ENCODE results near the gene COX8A.

Gene COX8A

GRCh38 chr11:63978551-63979239 lies 4.3 kb downstream of the COX8A start:
- Mint-ChIP-seq H3K27ac (peak overlapping the region in 1 of 3 experiments; percentile 35), H3K4me1 (peaks cover 26% of the 10 kb centered on the region), H3K9me3 (no peaks in the 10 kb centered on the region), H3K36me3 (ENCODE audit: low read depth) (peaks cover 8% of the 10 kb centered on the region), H3K27me3 (ENCODE audit: low read depth) (no peaks in the 10 kb centered on the region), H3K4me3 (peak overlapping the region; percentile 44 to 81 (median 46))
- TF ChIP-seq CTCF (IDR thresholded peaks at IDR 0.05; ENCODE audit: unreplicated experiment in 3 of 3), result no peak

GRCh38 chr11:63979426-63979825 lies 5.0 kb downstream of the COX8A start:
- TF ChIP-seq CTCF (IDR thresholded peaks at IDR 0.05; ENCODE audit: unreplicated experiment in 3 of 3), result no peak
- no peak overlapping the region for H3K4me3 Mint-ChIP-seq
- peaks cover 8% of the 10 kb centered on the region for H3K36me3 Mint-ChIP-seq (ENCODE audit: low read depth)
- H3K27me3 Mint-ChIP-seq (ENCODE audit: low read depth), result no peaks in the 10 kb centered on the region
- no peaks in the 10 kb centered on the region for H3K9me3 Mint-ChIP-seq
- H3K4me1 Mint-ChIP-seq, result peaks cover 21% of the 10 kb centered on the region
- no peak overlapping the region for H3K27ac Mint-ChIP-seq

GRCh38 chr11:63985812-63986155 lies 11.4 kb downstream of the COX8A start:
- peaks cover 20% of the 10 kb centered on the region for H3K4me1 Mint-ChIP-seq
- H3K9me3 Mint-ChIP-seq, result no peaks in the 10 kb centered on the region
- H3K36me3 Mint-ChIP-seq (ENCODE audit: low read depth), result peaks cover 18% of the 10 kb centered on the region
- H3K4me3 Mint-ChIP-seq, result peak overlapping the region; percentile 97 to 100 (median 99)
- H3K27me3 Mint-ChIP-seq (ENCODE audit: low read depth), result no peaks in the 10 kb centered on the region
- TF ChIP-seq CTCF (IDR thresholded peaks at IDR 0.05; ENCODE audit: unreplicated experiment in 3 of 3), result no peak
- peak overlapping the region; percentile 86 to 97 (median 95) for H3K27ac Mint-ChIP-seq

DNA sequence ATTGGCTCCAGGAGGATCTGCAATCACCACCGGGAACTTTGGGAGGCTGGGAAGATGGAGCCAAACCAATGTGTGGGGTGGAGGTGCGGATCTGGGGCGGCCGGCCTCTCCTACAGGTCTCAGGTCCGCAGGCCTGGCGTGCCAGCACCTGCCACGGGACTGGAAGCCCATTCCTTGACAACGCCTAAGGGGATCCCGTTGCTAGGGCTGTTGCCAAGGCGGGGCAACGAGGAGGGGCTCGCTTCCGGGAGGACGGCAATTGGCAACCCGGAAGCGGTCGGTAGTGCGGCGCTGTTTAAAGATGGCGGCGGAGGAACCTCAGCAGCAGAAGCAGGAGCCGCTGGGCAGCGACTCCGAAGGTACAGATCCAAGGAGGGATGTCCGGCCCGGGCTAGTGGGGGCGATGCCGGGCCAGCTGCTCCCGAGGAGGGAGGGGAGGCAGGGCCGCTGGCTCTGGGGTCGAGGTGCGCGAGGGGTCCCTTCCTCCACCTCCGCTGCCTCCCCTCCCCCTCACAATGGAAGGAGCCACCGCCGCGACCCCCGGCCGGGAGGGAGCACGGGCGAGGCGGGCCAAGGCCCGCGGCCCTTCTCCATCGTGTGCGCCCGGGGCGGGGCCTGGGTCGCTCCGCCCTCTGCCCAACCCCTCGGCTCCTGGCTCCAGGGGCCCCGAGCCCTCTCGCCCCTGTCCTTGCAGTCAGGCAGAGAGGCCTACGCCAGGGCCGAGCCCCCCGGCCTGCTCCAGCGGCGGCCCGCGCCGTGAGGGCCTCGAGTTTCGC lies 11.9 kb downstream of the COX8A start, which contains the start of gene OTUB1:
OTUB1 (plus strand) TSS at position 283 of the 776 bp plus-strand sequence; CDS start at position 302, 19 bp downstream.
- Mint-ChIP-seq H3K27me3 (ENCODE audit: low read depth) (no peaks in the 10 kb centered on the region), H3K27ac (peak within 1 kb of the TSS; percentile 86 to 97 (median 95)), H3K4me3 (peak within 1 kb of the TSS; percentile 97 to 100 (median 99)), H3K9me3 (no peaks in the 10 kb centered on the region), H3K36me3 (ENCODE audit: low read depth) (peaks cover 24% of the 10 kb centered on the region), H3K4me1 (peaks cover 20% of the 10 kb centered on the region)
- TF ChIP-seq CTCF (IDR thresholded peaks at IDR 0.05; ENCODE audit: unreplicated experiment in 3 of 3), result no peak

DNA sequence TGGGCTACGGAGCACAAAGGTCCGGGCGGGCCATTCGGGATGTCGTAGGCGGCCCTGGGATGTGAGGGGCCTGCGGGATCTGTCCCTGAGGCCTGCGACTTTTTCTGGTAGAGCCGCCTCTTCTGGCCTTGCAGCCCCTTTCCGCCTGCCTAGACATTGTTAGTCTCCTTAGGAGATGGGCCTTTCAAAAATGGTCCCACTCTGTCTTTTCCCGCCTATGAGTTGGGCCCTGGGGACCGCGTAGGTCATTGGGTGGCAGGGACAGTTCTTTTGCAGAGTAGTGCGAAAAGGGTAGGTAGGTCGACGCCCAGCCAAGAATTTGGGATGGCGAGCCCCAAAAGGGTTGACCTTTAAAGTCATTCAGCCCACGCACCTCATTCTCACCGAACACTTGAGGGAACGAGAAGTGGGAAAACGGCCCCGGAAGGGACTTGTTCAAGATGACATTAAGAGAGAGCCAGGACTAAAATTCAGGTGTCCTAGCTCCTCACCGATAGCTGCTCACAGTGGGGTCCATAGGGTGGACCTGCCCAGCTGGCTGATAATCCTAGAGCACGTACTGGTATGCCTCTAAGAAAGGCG lies 12.6 kb downstream of the COX8A start:
- Mint-ChIP-seq H3K9me3 (no peaks in the 10 kb centered on the region), H3K27me3 (ENCODE audit: low read depth) (no peaks in the 10 kb centered on the region), H3K4me1 (peaks cover 20% of the 10 kb centered on the region), H3K27ac (peak overlapping the region in 1 of 3 experiments; percentile 78), H3K36me3 (ENCODE audit: low read depth) (peaks cover 30% of the 10 kb centered on the region), H3K4me3 (peak overlapping the region; percentile 83 to 85 (median 84))
- no peak for TF ChIP-seq CTCF (IDR thresholded peaks at IDR 0.05; ENCODE audit: unreplicated experiment in 3 of 3)

Measured in nephron (organoid).